HG03342 (cell line): ENCODE results near the gene NDUFAF3.
A peak's percentile ranks its signal among the peaks of the same experiment; 100 is the strongest.

ENCODE experiments used
- ATAC-seq: cut with Tn5 transposase; IDR thresholded peaks from one replicate; pipeline ENCODE4 v1.9.1; 2021; ENCODE audit warnings: mild to moderate bottlenecking, moderate library complexity; ENCODE audit not compliant: unreplicated experiment

The NDUFAF3 gene, protein sequence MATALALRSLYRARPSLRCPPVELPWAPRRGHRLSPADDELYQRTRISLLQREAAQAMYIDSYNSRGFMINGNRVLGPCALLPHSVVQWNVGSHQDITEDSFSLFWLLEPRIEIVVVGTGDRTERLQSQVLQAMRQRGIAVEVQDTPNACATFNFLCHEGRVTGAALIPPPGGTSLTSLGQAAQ

DNA sequence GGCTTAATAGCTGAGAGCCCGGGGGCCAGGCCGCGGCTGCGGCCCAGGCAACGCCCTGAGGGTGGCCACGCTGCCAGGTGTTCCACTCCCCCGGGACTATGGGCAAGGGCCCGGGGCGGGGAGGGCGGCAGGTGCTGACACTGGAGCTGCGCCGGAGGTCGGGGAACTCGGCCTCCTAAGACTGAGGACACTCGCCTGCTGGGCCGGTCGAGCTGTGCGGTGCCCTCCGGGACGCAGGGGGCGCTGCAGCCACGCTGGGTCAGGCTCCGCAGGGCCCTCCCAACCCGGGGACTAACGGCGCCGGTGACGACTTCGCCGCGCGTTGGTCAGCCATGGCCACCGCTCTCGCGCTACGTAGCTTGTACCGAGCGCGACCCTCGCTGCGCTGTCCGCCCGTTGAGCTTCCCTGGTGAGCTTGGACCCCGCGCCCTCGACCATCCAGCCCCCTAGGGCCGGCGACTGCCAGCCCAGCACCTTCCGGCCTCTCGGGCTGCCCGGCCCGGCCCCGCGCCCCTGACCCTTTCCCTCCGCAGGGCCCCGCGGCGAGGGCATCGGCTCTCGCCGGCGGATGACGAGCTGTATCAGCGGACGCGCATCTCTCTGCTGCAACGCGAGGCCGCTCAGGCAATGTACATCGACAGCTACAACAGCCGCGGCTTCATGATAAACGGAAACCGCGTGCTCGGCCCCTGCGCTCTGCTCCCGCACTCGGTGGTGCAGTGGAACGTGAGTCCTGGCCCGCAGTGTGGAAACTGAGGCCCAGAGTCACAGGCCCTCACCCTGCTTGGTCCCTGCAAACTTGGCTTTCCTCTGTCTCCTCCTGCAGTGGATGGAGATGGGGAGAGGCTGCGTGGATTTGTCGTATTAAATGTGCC is at the start of gene NDUFAF3:
Gene NDUFAF3, plus strand, starts transcription at position 309 of the 875 bp plus-strand sequence. Its CDS starts 24 bp downstream, at position 333.
- peak; percentile 62 for ATAC-seq

DNA sequence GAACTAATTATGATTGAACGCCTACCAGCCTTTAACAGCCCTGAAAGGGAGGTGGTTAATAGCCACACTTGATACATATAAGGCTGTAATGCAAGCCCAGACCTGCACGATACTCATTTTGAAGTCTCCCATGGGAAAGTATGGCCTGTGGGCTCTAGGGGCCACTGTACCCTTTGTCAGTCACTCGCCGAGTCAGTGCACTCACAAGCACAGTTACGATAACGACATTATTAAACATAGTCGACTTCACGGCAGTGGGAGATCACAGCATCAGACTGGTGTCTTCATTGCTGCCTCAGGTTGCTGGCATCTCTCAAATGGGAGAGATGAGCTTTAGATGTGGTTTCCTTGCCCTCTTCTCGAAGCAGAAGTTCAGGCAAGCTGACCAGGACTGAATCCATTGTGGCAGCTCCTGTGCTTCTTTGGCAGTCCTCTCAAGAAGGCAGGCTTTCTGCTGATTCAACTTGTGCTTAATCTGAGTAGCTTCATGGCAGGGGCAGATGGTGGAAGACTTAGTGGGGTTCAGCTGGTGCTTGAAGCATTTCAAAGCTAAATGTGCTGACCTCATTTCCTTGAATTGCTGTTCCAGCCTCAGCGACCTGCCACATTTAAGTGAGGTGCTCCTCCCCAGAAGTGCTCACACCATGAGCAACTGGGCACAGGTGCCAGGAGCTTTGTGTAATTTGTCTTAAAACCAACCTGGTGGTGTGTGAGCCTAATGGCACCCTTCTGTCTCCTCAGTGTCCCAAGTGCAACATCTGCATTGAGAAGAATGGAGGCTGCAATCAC is 47.7 kb upstream of the NDUFAF3 start:
- ATAC-seq, result no peak

DNA sequence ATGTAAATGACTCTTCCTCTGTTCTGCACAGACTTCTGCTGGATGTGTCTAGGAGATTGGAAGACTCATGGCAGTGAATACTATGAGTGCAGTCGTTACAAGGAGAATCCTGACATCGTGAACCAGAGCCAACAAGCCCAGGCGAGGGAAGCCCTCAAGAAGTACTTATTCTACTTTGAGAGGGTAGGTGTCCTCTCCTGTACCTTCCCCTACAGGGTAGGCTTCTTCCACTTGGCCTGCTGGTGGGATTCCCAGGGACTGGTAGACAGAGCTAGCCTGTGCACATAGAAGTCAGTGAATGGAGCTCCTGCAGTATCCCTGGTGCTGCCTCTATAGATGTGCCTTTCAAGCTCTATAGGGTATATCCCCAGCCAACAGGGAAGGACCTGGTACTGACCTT is 42.5 kb upstream of the NDUFAF3 start:
- no peak for ATAC-seq

DNA sequence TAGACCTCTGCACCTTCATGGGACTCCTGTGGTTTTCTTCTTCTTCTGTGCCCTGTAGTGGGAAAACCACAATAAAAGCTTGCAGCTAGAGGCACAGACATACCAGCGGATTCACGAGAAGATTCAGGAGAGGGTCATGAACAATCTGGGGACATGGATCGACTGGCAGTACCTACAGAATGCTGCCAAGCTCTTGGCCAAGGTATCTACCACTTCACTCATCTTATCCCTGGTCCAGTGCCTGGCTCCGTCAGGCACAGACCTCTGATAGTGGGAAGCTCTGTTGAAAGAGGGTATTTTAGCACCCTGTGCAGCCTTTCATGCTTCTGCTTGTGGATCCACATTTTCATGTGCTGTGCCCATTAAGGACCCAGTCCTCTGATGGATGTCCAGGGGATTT is 41.6 kb upstream of the NDUFAF3 start:
- no peak for ATAC-seq

DNA sequence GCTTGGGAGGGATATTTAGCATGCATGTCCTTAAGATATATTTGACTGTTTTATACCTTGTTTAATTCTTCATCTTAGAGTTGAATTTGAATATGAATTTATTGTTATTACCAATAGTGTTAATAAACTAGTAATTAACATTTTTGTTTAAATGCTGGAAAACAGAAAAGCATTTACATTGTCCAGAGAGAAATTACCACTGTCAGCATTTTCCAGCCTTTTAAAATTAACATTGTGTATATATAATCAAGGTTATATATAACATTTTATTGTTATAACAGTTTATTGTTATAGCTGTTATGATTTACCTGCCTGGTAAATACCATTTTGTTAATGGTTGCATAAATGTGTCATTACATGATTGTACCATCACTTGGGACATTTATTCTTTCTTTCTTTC is 39.9 kb upstream of the NDUFAF3 start:
- no peak for ATAC-seq

DNA sequence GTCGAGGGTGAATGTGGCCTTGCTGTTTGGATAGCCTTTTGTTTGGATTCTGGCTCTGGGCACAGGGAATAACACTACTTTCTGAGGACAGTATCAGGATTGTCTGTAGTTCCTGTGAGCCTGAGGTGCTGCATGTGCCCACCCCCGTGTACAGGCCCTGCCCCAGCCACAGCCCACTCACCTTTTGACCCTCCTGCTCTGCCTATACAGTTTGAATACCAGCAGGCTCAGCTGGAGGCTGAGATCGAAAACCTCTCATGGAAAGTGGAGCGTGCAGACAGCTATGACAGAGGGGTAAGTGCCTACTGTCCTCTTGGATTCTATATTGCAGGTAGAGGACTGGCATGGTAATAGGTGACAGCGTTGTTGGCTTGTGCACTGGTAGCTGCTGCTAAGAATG is 39.2 kb upstream of the NDUFAF3 start:
- no peak for ATAC-seq

DNA sequence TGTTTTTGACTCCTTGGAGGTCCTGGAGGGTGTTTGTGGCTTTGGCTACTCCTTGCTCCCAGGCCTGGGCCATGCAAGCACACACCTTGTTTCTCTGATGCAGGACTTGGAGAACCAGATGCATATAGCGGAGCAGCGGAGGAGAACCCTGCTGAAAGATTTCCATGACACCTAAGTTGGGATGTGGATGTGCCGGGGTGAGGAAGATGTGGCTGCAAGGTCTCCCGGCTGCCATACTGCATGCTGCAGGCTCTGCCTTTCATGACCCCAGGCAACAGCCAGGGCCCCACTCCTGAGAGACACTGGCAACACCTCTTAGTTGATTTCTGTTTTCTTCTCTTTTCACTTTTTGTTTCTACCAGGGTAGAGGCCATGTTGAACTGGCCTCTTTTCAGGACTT is 38.8 kb upstream of the NDUFAF3 start:
- ATAC-seq, result no peak

DNA sequence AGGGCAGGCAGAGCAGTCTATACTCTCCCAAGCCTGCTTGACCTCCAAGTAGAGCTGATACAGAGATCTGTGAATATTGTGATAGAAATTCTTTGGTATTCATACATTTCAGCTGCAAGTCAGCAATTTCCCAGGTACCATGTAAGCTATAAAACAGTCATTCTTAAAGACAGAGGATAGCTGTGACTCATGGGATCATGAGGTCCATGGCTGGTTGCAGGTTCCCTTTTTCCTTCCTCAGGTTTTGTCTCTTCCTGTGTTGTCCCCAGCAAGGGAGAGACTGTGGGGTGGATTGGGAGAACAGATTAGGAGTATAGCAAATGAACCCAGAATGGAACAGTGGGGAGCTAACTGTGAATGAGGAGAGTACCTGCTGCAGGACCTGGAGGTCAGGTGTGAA is 37.3 kb upstream of the NDUFAF3 start:
- ATAC-seq, result no peak

DNA sequence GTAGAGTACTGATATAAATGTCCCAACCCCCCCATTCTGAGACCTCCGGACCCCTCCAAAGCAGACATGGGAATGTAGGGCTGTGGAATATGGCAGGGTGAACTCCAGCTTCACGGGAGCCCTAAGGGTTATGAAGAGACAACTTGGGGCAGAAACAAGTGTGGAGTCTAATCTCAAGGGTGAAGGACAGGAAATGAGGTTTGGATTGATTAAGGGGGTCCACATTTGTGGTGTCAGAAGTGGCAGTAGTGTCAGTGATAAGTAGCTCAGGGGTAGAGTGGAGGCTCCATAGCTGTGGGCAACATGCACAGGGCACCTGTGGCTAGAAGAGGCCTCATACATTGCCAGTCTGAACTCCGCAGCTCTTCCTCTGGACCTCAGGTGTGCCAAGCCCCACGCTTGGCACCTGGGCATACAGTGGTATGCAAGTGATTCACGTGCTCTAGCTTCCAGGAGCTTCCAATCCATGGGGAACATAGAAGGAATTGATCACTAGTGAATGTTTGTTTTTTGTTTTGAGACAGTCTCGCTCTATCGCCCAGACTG is 36.0 kb upstream of the NDUFAF3 start:
- ATAC-seq, result no peak

DNA sequence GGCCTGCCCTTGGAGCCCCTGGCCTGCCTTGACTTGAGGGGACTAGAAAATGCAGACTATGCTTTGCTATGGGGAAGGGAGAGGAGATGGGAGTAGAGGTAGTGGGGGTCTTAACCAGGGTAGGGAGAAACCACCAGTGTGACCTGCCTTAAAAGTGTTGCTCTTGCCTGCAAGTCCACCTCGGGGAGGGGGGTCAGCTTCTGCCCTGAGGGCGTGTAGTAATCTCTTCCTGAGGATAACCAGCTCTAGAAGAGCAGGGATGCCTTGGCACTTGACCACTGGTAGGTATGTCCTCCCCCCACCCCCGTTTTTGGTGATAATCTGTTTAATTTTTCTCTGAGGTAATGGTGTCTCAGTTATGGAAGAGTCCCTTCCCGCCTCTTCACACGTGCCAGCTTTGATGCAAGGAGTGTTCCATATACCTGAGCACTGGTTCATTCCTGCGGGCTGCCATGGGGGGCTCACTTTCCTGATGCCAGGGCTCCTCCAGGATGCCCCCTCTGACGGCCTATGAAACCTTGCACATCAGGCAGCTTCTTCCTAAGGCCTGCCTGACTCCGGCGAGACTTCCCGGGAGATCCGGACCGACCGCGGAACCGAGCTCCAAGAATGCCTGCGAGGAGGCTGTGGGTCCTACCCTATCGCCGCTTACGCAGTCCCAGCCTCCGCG is 32.7 kb upstream of the NDUFAF3 start:
- ATAC-seq, result no peak

DNA sequence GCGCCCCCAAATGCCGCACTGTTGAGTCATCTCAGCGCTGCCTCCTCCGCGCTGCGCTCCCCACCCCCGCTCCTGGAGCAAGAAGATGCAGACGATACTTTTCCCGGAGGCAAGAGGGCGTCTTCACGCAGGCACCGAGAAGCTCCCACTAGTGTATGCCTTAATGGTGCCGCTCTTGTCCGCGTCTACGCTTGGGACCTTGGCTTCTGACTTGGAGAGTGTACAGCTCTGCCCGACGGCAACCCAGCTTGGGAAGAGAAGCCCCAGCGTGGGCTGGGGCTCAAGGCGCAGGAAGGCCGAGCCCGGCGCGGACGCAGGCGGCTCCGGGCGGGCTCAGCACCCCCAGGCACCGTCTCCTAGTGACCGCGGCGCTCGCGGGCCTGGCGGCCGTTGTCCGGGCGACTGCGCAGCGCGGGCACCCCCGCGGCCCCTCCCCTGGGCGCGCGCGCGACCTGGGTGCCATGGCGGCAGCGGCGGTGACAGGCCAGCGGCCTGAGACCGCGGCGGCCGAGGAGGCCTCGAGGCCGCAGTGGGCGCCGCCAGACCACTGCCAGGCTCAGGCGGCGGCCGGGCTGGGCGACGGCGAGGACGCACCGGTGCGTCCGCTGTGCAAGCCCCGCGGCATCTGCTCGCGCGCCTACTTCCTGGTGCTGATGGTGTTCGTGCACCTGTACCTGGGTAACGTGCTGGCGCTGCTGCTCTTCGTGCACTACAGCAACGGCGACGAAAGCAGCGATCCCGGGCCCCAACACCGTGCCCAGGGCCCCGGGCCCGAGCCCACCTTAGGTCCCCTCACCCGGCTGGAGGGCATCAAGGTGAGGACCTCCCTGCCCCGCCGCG is 31.9 kb upstream of the NDUFAF3 start, which contains the start of gene P4HTM:
Gene P4HTM, plus strand, starts transcription at position 446 of the 840 bp plus-strand sequence. Its CDS starts 16 bp downstream, at position 462.
- peak; percentile 48 for ATAC-seq

DNA sequence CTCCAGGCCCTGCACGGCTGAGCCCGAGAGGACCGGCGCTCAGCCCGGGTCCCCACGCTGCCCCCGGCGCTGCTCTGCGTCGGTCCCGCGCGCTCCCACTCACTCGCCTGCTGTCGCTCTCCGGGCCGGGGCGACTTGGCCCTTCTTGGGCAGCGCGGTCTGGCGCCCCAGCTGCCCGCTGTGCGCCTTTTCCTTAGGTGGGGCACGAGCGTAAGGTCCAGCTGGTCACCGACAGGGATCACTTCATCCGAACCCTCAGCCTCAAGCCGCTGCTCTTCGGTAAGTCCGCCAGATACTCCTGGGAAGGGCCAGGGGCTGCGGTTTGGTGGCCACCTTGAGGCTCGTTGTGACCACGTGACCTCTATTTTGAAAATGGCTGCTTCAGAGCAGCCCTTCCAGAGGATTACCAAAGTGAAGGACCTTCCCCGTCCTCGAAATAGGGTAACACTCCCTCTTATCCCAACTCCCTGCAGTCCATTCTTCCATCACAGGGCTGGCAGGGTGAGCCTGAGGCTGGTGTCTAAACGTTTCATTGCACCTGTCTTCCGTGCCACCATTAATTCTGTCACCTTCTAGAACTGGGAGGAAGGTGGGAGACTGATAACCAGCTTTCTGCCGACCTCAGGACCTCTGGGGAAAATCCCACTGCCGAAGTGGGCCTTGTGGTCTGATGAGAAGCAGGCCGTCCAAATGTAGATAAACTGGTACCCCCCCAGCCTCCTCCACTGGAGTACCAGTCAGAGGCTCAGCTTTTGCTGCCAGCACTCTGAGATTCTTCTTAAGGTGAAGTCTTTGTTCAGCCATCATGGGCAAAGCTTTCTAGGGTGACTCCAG is 31.1 kb upstream of the NDUFAF3 start:
- ATAC-seq, result no peak

DNA sequence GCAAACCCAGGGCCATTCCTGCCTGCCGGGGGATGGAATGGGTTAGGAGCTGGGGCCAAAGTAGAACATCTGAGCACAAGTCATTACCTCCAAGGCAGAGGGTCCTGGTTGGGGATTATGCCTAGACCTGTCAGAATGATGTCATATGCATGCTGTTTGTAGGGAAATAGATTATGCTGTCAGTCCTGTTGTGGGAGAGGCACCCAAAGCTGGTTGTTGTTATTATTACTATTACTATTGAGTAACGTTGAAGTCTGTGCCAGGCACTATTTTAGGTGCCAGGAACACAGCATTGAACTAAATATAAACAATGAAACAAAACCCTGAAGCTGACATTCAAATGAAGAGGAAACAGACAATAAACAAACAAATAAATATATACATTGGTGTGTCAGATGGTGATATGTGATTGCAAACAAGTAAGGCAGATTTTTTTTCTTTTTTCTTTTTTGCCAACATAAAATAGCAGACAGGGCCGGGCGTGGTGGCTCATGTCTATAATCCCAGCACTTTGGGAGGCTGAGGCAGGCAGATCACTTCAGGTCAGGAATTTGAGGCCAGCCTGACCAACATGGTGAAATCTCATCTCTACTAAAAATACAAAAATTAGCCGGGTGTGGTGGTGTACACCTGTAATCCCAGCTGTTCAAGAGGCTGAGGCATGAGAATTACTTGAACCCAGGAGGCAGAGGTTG is 29.9 kb upstream of the NDUFAF3 start:
- no peak for ATAC-seq

DNA sequence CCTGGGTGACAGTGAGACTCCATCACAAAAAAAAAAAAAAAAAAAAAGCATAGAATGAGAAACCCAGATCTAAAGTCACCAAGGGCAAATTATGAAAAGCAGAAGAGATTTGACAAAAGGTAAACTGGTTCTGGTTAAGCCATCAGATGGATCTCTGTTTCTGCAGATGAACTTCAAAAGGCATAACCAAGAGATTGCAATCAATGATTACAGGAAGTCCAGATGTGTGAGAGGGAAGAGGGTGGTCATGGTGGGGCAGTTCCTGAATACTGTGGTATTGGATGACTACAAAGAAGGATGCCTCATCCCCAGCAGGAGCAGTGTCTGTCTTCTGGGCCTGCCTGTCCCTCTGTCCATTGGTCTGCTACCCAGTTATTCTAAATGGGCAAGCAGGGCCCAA is 28.1 kb upstream of the NDUFAF3 start:
- no peak for ATAC-seq

DNA sequence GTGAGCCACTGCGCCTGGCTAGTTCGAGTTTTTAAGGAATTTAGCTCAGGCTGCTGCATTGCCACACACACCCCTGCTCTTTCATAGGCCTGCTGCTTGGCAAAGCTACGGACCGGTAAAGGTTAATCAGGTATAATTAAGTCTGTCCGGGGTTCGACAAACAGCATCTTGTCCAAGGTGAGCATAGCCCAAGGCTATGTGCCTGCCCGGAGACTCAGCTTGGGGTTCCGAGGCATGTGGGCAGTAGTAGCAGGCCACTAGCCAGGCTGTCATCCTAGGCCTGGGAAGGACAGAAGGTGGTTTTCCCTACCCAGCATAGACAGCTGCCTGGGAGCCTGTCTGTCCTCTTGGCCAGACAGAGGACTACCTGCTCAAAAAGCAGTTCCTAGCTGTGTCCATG is 25.3 kb upstream of the NDUFAF3 start:
- ATAC-seq, result no peak

DNA sequence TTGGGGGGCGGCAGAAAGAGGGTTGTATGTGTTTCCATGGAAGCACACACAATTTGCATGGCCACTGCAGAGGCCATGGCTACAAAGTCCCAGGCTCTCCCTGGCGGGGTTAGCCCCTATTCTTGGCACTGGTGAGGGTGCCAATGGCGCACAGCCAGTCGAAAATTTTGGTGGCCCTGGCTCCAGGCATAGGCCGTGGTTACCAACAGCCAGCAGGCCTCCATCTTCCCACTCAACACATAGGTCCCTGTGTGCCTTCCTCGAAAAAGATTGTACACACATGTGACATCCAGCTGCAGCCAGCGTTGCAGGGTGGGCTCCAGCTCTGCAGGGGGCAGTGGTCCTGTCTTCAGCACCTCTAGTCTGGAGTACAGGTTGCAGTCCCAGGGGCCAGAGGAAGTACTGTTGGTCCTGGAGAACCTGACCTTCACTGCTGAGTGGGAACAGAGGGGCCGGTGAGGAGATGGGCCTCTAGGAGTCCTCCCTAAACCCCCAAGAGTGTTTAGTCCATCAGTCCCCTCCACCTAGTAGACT is 24.8 kb upstream of the NDUFAF3 start:
- no peak for ATAC-seq

DNA sequence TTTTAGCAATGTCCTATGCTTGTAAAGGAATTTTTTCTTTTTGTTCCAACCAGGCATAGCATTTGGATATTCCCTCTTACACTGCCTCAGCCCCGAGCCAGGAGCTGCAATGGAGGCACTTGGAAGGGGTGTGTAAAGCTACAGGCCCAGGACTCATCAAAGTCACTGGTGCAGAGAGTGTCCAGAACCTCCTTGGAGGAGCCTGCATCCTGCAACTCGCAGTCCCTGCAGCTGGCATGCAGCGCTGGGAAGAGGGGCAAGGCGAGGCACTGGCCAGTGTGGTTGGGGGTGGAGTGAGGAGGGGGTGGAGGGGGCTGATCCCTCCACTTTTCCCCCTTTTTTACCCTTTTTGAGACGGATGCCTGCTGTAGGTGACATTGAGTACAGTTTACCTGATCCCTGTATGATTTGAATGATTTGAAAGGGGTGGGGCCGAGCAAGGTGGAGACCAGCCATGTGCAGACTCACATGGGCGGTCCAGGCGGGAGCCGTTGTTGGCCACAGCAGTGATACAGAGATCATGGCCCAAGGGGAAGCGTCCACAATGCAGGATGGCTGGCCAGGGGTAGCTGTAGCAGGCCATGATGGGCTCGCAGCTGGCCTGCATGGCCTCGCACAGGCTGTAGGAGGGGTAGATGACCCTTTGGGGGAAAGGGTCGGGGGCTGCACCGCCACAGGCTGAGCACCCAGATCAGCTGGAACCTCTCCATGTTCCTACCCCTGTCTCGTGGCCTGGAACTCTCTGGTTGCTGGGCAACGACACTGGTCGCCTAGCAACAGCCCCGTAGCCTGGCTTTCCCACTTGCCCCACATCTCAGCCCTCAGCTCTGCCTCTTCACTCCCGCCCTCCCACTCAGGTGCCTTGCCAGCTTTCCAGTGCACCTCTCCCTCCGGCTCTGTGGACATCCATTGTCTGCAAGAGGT is 23.9 kb upstream of the NDUFAF3 start:
- no peak for ATAC-seq
